B cell (primary cell): ENCODE results near the gene YAP1. TPM values are rescaled to one million over a fixed set of nuclear protein-coding genes. Genes with fewer than 3 reads are reported as not detected.

Experiments
- ATAC-seq: fragments of 200-7000 bp; cut with Tn5 transposase; one replicate; pipeline ENCODE4 v1.10.0; 2021; ENCODE audit warnings: low read depth, mild to moderate bottlenecking, moderate number of reproducible peaks, moderate library complexity
- CTCF ChIA-PET: fragments of 350-600 bp; sonication (Branson Sonifier 250); formaldehyde crosslinking; loops from one replicate; lab custom pipeline; 2021; ENCODE audit warnings: antibody characterized with exemption, inconsistent platforms; lab: Charles Lee
- POLR2A ChIA-PET: fragments of 350-600 bp; sonication (Branson Sonifier 250); formaldehyde crosslinking; loops from one replicate; lab custom pipeline; 2021; ENCODE audit warnings: antibody characterized with exemption; lab: Charles Lee
- DNase-seq: peaks from one replicate; pipeline ENCODE4 v3.0.0; 2013
- H2AFZ ChIP-seq: 2 replicates; pipeline ENCODE4 v1.6.1; 2012; ENCODE audit warnings: mild to moderate bottlenecking, low read depth, low read length; ENCODE audit not compliant: insufficient read depth, poor library complexity, severe bottlenecking
- H3K27ac ChIP-seq, 2 donors: 1 replicate in 1 of 2; 2 replicates in 1 of 2; pipeline ENCODE4 v1.5.1; 2012 to 2013; ENCODE audit warnings: low read length in 2 of 2, mild to moderate bottlenecking in 2 of 2, moderate library complexity in 1 of 2
- H3K27me3 ChIP-seq, 4 experiments: fragments of 200-600 bp in 1 of 4; sonication (generic) in 1 of 4; replicated peaks in 1 of 4; 1 replicate in 2 of 4; 2 replicates in 2 of 4; pipeline versions ENCODE4 v1.6.1 to v1.7.0; 2013 to 2016; ENCODE audit warnings: low read length in 3 of 4, mild to moderate bottlenecking in 2 of 4, mixed read lengths in 1 of 4, moderate library complexity in 1 of 4; ENCODE audit not compliant: insufficient read depth in 4 of 4, control insufficient read depth in 3 of 4; ENCODE audit errors: control extremely low read depth in 1 of 4
- H3K36me3 ChIP-seq, 2 experiments: replicated peaks in 1 of 2; 1 replicate in 1 of 2; 2 replicates in 1 of 2; pipeline versions ENCODE4 v1.6.1 to v1.7.1; 2013; ENCODE audit warnings: low read length in 1 of 2; ENCODE audit not compliant: insufficient read depth in 2 of 2, control insufficient read depth in 1 of 2; ENCODE audit errors: control extremely low read depth in 1 of 2, extremely low read depth in 1 of 2
- H3K4me1 ChIP-seq, 2 donors: fragments of 200-600 bp in 1 of 2; sonication (generic) in 1 of 2; 1 replicate in 1 of 2; 2 replicates in 1 of 2; pipeline versions ENCODE4 v1.5.1 to v1.6.1; 2013 to 2017; ENCODE audit warnings: low read length in 2 of 2; ENCODE audit not compliant: control insufficient read depth in 2 of 2, insufficient read depth in 2 of 2
- H3K4me2 ChIP-seq: replicated peaks from 2 replicates; pipeline ENCODE3; 2012; ENCODE audit warnings: mild to moderate bottlenecking, low read depth, low read length; ENCODE audit not compliant: poor library complexity, severe bottlenecking
- H3K4me3 ChIP-seq, 5 experiments: fragments of 200-600 bp in 1 of 5; sonication (generic) in 1 of 5; 1 replicate in 3 of 5; 2 replicates in 2 of 5; pipeline versions ENCODE4 v1.5.1 to v1.7.0; 2011 to 2016; ENCODE audit warnings: low read length in 4 of 5, mild to moderate bottlenecking in 4 of 5, low read depth in 2 of 5, control low read depth in 1 of 5, moderate library complexity in 1 of 5; ENCODE audit not compliant: insufficient read depth in 1 of 5; ENCODE audit errors: control extremely low read depth in 1 of 5, extremely low read depth in 1 of 5
- H3K79me2 ChIP-seq: fragments of 200-600 bp; sonication (generic); one replicate; pipeline ENCODE4 v1.6.0; 2016; ENCODE audit warnings: low read length; ENCODE audit not compliant: control insufficient read depth, insufficient read depth
- H3K9ac ChIP-seq: fragments of 200-600 bp; sonication (generic); 2 replicates; pipeline ENCODE4 v1.6.1; 2017; ENCODE audit warnings: mild to moderate bottlenecking, low read length, moderate library complexity
- H3K9me3 ChIP-seq, 3 donors: one replicate each; pipeline versions ENCODE4 v1.6.1 to v1.7.1; 2013; ENCODE audit warnings: low read length in 2 of 3; ENCODE audit not compliant: control insufficient read depth in 2 of 3, insufficient read depth in 1 of 3; ENCODE audit errors: control extremely low read depth in 1 of 3
- H4K20me1 ChIP-seq: 2 replicates; pipeline ENCODE4 v1.6.0; 2012; ENCODE audit warnings: mild to moderate bottlenecking, low read length; ENCODE audit not compliant: insufficient read depth, control insufficient read depth, poor library complexity, severe bottlenecking
- H3K27ac Mint-ChIP-seq: one replicate; pipeline ENCODE4 v1.8.0; 2021; ENCODE audit warnings: mixed read lengths
- H3K27me3 Mint-ChIP-seq: one replicate; pipeline ENCODE4 v1.8.0; 2021; ENCODE audit warnings: mixed read lengths
- H3K4me1 Mint-ChIP-seq: one replicate; pipeline ENCODE4 v1.8.0; 2021; ENCODE audit warnings: mixed read lengths
- H3K4me3 Mint-ChIP-seq: one replicate; pipeline ENCODE4 v1.8.0; 2021; ENCODE audit warnings: mixed read lengths
- H3K9me3 Mint-ChIP-seq: one replicate; pipeline ENCODE4 v1.8.0; 2022; ENCODE audit warnings: mixed read lengths; ENCODE audit not compliant: insufficient read depth
- CTCF ChIP-seq: fragments of 200-600 bp; IDR thresholded peaks from one replicate; pipeline ENCODE4 v1.8.0; 2022; ENCODE audit warnings: antibody characterized with exemption, mild to moderate bottlenecking
- EZH2 ChIP-seq: IDR thresholded peaks from 2 replicates; pipeline ENCODE4 v1.6.1; 2012; ENCODE audit warnings: borderline replicate concordance, low read depth, mild to moderate bottlenecking, moderate library complexity, low read length; ENCODE audit not compliant: insufficient read depth, poor library complexity, severe bottlenecking
- WGBS: methylation state at CpG from one replicate; pipeline ENCODE4 v1.1.5; 2013; ENCODE audit warnings: missing lambda C conversion rate; ENCODE audit not compliant: insufficient coverage; 5-methylcytosine and 5-hydroxymethylcytosine counted together
- intact Hi-C: fragments of 100-400 bp; cut with micrococcal nuclease; formaldehyde crosslinking; loops from one replicate; pipeline ENCODE4 v1.10.0; 2022
- polyA plus RNA-seq: library from polyadenylated mRNA; depleted of rRNA; stranded (reverse); fragments of >200 nt; gene quantifications from 2 replicates; pipeline ENCODE4 v1.2.3, GENCODE V29; 2012
- total RNA-seq, 2 donors: library from RNA; stranded (reverse); fragments of 120-200 nt in 1 of 2; gene quantifications; 1 replicate in 1 of 2; 2 replicates in 1 of 2; pipeline versions ENCODE4 v1.2.3 to v1.2.4, GENCODE V29; 2013 to 2022

YAP1 gene
- total and polyA plus RNA-seq, 2 donors (not counting 1 experiment from before 2014, with no cell fraction given) = not detected

- H3K27ac Mint-ChIP-seq = no peak overlapping the region
- H3K4me1 Mint-ChIP-seq = no peaks in the 10 kb centered on the region
- H3K4me3 Mint-ChIP-seq = no peak overlapping the region
- H3K9me3 Mint-ChIP-seq = no peaks in the 10 kb centered on the region
- no peak for DNase-seq
- CTCF ChIA-PET = no interaction called here
- no peaks in the 10 kb centered on the region for H4K20me1 ChIP-seq
- peaks cover 0 to 4% (median 0%) of the 10 kb centered on the region in 4 experiments for H3K27me3 ChIP-seq
- H3K4me2 ChIP-seq = no peak overlapping the region
- no peaks in the 10 kb centered on the region for H3K36me3 ChIP-seq
- no peaks in the 10 kb centered on the region for H3K9me3 ChIP-seq
- WGBS = 100% methylated on average over 1 of the region's 5 CpGs
- H3K79me2 ChIP-seq = no peaks in the 10 kb centered on the region
- TF ChIP-seq EZH2 (no peak), CTCF (no peak)
- H3K27me3 Mint-ChIP-seq = peaks cover 16% of the 10 kb centered on the region
- H2AFZ ChIP-seq = no peak overlapping the region
- POLR2A ChIA-PET = no interaction called here
- intact Hi-C loops = no loop called here
- ATAC-seq = no peak
- H3K4me3 ChIP-seq = no peak overlapping the region
- H3K4me1 ChIP-seq = no peaks in the 10 kb centered on the region
- H3K9ac ChIP-seq = no peak overlapping the region
- no peak overlapping the region for H3K27ac ChIP-seq
Measured at GRCh38 chr11:102188488-102188887, 78.2 kb downstream of the YAP1 start.

GRCh38 chr11:102191832-102192231 is 81.6 kb downstream of the YAP1 start:
- Histone ChIP-seq H4K20me1 (no peaks in the 10 kb centered on the region), H3K27ac (no peak overlapping the region), H3K27me3 (peaks cover 0 to 4% (median 0%) of the 10 kb centered on the region in 4 experiments), H3K4me1 (no peaks in the 10 kb centered on the region), H2AFZ (no peak overlapping the region), H3K36me3 (no peaks in the 10 kb centered on the region), H3K4me3 (no peak overlapping the region), H3K9ac (no peak overlapping the region), H3K4me2 (no peak overlapping the region), H3K9me3 (no peaks in the 10 kb centered on the region), H3K79me2 (no peaks in the 10 kb centered on the region)
- H3K4me1 Mint-ChIP-seq = no peaks in the 10 kb centered on the region
- 100% methylated on average over 1 of the region's 3 CpGs for WGBS
- H3K4me3 Mint-ChIP-seq = no peak overlapping the region
- intact Hi-C loops = no loop called here
- DNase-seq = no peak
- no peaks in the 10 kb centered on the region for H3K9me3 Mint-ChIP-seq
- TF ChIP-seq CTCF = no peak
- TF ChIP-seq EZH2 = no peak
- POLR2A ChIA-PET = no interaction called here
- H3K27ac Mint-ChIP-seq = no peak overlapping the region
- no peak for ATAC-seq
- peaks cover 22% of the 10 kb centered on the region for H3K27me3 Mint-ChIP-seq
- CTCF ChIA-PET = no interaction called here
